Motor neuron (in vitro differentiated cells): ENCODE results near the gene HDGFL2. TPM values are rescaled to one million over a fixed set of nuclear protein-coding genes. Genes with fewer than 3 reads are reported as not detected.

Source experiments
- ATAC-seq, 8 experiments: fragments of 200-7000 bp; cut with Tn5 transposase; replicated peaks in 6 of 8; 2 replicates each; pipeline ENCODE4 v1.8.0; 2021; ENCODE audit warnings: mild to moderate bottlenecking in 8 of 8, moderate library complexity in 8 of 8
- H3K27ac ChIP-seq, 2 donors: fragments of 250-450 bp; sonication (Bioruptor Pico); 2 replicates each; pipeline ENCODE4 v1.9.0; 2021; ENCODE audit warnings: antibody characterized with exemption in 2 of 2, mild to moderate bottlenecking in 2 of 2, moderate library complexity in 1 of 2
- H3K4me1 ChIP-seq, 2 donors: fragments of 250-450 bp; sonication (Bioruptor Pico); replicated peaks in 1 of 2; 2 replicates each; pipeline ENCODE4 v1.6.1; 2021; ENCODE audit warnings: antibody characterized with exemption in 2 of 2, mild to moderate bottlenecking in 2 of 2, moderate library complexity in 1 of 2
- H3K4me3 ChIP-seq, 5 donors: fragments of 250-450 bp; sonication (Bioruptor Pico); 2 replicates each; pipeline ENCODE4 v1.9.0; 2021; ENCODE audit warnings: antibody characterized with exemption in 5 of 5, mild to moderate bottlenecking in 5 of 5, moderate library complexity in 4 of 5
- WGBS, 10 experiments: fragments of 450-650 bp; shearing (Covaris generic); methylation state at CpG; one replicate each; pipeline ENCODE4 v1.0.0; 2022; 5-methylcytosine and 5-hydroxymethylcytosine counted together
- in situ Hi-C, 9 experiments: fragments of 400-800 bp; cut with MboI; loops; one replicate each; pipeline ENCODE4 v1.15.0; 2021; ENCODE audit warnings: low sequenced_read_pairs in 9 of 9, low pct_unique_long_range_greater_than_20kb in 2 of 9; ENCODE audit not compliant: unreplicated experiment in 9 of 9
- total RNA-seq, 8 experiments: library from RNA; unstranded; fragments of 300-600 nt; gene quantifications; 2 replicates each; pipeline versions ENCODE4 v1.2.3 to v1.2.4, GENCODE V29; 2022

HDGFL2 gene
- total RNA-seq, 8 experiments from 2014 or later: 29.2 to 87.0 (median 59.0) TPM

- peak in 4 of 8 experiments; percentile 24 to 32 (median 27) for ATAC-seq
- no peaks in the 10 kb centered on the region for H3K4me1 ChIP-seq
Observed at GRCh38 chr19:4543842-4544647, 71.9 kb downstream of the HDGFL2 start.

GRCh38 chr19:4547303-4548237 lies 75.5 kb downstream of the HDGFL2 start:
- peak in 5 of 8 experiments; percentile 11 to 40 (median 25) for ATAC-seq
- H3K27ac ChIP-seq: no peak overlapping the region
- no peaks in the 10 kb centered on the region for H3K4me1 ChIP-seq
- WGBS, 10 experiments: 40 to 100% (median 89%) methylated on average over 1 to 6 of the region's 32 CpGs; no CpG with 5 or more reads in 3 of the 10 experiments
- in situ Hi-C loops: no loop called here
- no peak overlapping the region for H3K4me3 ChIP-seq

More at GRCh38 chr19:4543842-4544647, 71.9 kb downstream of the HDGFL2 start:
- WGBS, 10 experiments: 80 to 100% (median 89%) methylated on average over 1 to 9 of the region's 87 CpGs; no CpG with 5 or more reads in 7 of the 10 experiments
- Histone ChIP-seq H3K27ac (no peak overlapping the region), H3K4me3 (no peak overlapping the region)
- in situ Hi-C loops: no loop called here

- in situ Hi-C loops: no loop called here
- Histone ChIP-seq H3K4me3 (no peak overlapping the region), H3K4me1 (no peaks in the 10 kb centered on the region), H3K27ac (no peak overlapping the region)
- peak in 1 of 8 experiments; percentile 6 for ATAC-seq
- 100% methylated on average over 1 to 2 of the region's 14 CpGs; no CpG with 5 or more reads in 8 of the 10 experiments for WGBS, 10 experiments
Observed at GRCh38 chr19:4548238-4548584, 76.1 kb downstream of the HDGFL2 start.

GRCh38 chr19:4550018-4550417 lies 77.9 kb downstream of the HDGFL2 start:
- Histone ChIP-seq H3K27ac (no peak overlapping the region), H3K4me1 (no peaks in the 10 kb centered on the region), H3K4me3 (no peak overlapping the region)
- in situ Hi-C loops: no loop called here
- 30 to 100% (median 87%) methylated on average over 1 to 11 of the region's 18 CpGs; no CpG with 5 or more reads in 4 of the 10 experiments for WGBS, 10 experiments
- no peak for ATAC-seq

- H3K4me1 ChIP-seq: no peaks in the 10 kb centered on the region
- no peak overlapping the region for H3K4me3 ChIP-seq
- H3K27ac ChIP-seq: no peak overlapping the region
- WGBS, 10 experiments: 0 to 100% (median 75%) methylated on average over 1 to 12 of the region's 26 CpGs; no CpG with 5 or more reads in 1 of the 10 experiments
- no peak for ATAC-seq
- in situ Hi-C loops: no loop called here
Observed at GRCh38 chr19:4550479-4551050, 78.5 kb downstream of the HDGFL2 start.

Other genes with a start within 250 kb of the HDGFL2 start
- 10 to 100 TPM in 1 of 8 experiments, under 1 TPM in 3, not detected in 4; 0.17 to 11.9 (median 0.83) TPM for gene EBI3, start 242.8 kb upstream of the HDGFL2 start, total RNA-seq
- 10 to 100 TPM; 12.0 to 26.1 (median 17.4) TPM for gene YJU2, start 225.2 kb upstream of the HDGFL2 start, total RNA-seq
- gene SHD, start 193.0 kb upstream of the HDGFL2 start, total RNA-seq: 10 to 100 TPM in 4 of 8 experiments, 1 to 10 TPM in 1, under 1 TPM in 2, not detected in 1; 0.21 to 52.7 (median 28.5) TPM
- 1 to 10 TPM in 1 of 8 experiments, under 1 TPM in 4, not detected in 3; 0.29 to 1.2 (median 0.43) TPM for gene TMIGD2, start 169.9 kb upstream of the HDGFL2 start, total RNA-seq
- 10 to 100 TPM in 5 of 8 experiments, 1 to 10 TPM in 2, not detected in 1; 5.0 to 43.4 (median 37.2) TPM for gene FSD1, start 167.7 kb upstream of the HDGFL2 start, total RNA-seq
- 1 to 10 TPM; 2.2 to 7.5 (median 4.6) TPM for gene STAP2, start 133.5 kb upstream of the HDGFL2 start, total RNA-seq
- gene MPND, start 128.7 kb upstream of the HDGFL2 start, total RNA-seq: 10 to 100 TPM in 6 of 8 experiments, 1 to 10 TPM in 2; 4.1 to 20.0 (median 13.2) TPM
- gene SH3GL1, start 71.8 kb upstream of the HDGFL2 start, total RNA-seq: 10 to 100 TPM; 24.6 to 62.9 (median 40.6) TPM
- gene CHAF1A, start 69.7 kb upstream of the HDGFL2 start, total RNA-seq: 10 to 100 TPM in 3 of 8 experiments, 1 to 10 TPM in 5; 2.3 to 36.2 (median 3.1) TPM
- gene UBXN6, start 14.5 kb upstream of the HDGFL2 start, total RNA-seq: 10 to 100 TPM; 56.8 to 93.5 (median 74.0) TPM
- gene PLIN4, start 46.2 kb downstream of the HDGFL2 start, total RNA-seq: 1 to 10 TPM in 2 of 8 experiments, under 1 TPM in 6; 0.11 to 1.1 (median 0.50) TPM
- 1 to 10 TPM in 3 of 8 experiments, under 1 TPM in 5; 0.36 to 2.6 (median 0.64) TPM for gene PLIN5, start 62.9 kb downstream of the HDGFL2 start, total RNA-seq
- under 1 TPM; 0.07 to 0.63 (median 0.22) TPM for gene LRG1, start 67.7 kb downstream of the HDGFL2 start, total RNA-seq
- 10 to 100 TPM in 4 of 8 experiments, 1 to 10 TPM in 3, under 1 TPM in 1; 0.56 to 35.1 (median 13.7) TPM for gene SEMA6B, start 87.4 kb downstream of the HDGFL2 start, total RNA-seq
- gene TNFAIP8L1, start 167.2 kb downstream of the HDGFL2 start, total RNA-seq: 1 to 10 TPM in 7 of 8 experiments, under 1 TPM in 1; 0.61 to 5.7 (median 2.6) TPM
- gene MYDGF, start 198.0 kb downstream of the HDGFL2 start, total RNA-seq: 100 to 1,000 TPM in 1 of 8 experiments, 10 to 100 TPM in 7; 46.4 to 111 (median 69.0) TPM